ENCODE results near the gene SEC31B.

DNA sequence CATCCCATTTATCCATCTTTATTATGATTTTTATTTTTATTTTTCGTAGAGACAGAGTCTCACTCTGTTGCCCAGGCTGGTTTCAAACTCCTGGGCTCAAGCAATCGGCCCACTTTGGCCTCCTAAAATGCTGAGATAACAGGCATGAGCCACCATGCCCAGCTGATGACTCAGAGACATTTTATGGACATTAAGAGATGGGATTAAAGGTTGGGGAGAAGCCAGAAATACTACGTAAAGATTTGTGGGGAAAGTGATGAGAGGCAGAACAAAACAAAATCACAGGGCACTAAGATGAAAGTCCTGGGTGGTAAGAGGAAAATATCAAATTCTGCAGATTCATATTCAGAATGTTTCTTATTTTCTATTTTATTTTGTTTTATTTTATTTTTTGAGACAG, 49.3 kb downstream of the SEC31B start:
- TF ChIP-seq, protein P1, sequence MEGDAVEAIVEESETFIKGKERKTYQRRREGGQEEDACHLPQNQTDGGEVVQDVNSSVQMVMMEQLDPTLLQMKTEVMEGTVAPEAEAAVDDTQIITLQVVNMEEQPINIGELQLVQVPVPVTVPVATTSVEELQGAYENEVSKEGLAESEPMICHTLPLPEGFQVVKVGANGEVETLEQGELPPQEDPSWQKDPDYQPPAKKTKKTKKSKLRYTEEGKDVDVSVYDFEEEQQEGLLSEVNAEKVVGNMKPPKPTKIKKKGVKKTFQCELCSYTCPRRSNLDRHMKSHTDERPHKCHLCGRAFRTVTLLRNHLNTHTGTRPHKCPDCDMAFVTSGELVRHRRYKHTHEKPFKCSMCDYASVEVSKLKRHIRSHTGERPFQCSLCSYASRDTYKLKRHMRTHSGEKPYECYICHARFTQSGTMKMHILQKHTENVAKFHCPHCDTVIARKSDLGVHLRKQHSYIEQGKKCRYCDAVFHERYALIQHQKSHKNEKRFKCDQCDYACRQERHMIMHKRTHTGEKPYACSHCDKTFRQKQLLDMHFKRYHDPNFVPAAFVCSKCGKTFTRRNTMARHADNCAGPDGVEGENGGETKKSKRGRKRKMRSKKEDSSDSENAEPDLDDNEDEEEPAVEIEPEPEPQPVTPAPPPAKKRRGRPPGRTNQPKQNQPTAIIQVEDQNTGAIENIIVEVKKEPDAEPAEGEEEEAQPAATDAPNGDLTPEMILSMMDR (IDR thresholded peaks at IDR 0.05; ENCODE audit: extremely low read depth in 1 of 2, insufficient read depth in 1 of 2, low read depth in 1 of 2, low read length in 2 of 2): no peak
- TF ChIP-seq POLR2A (IDR thresholded peaks at IDR 0.05; ENCODE audit: low read depth, low read length) (no peak), FOS (IDR thresholded peaks at IDR 0.05; ENCODE audit: borderline replicate concordance, insufficient read depth, low read length) (no peak), EZH2 (IDR thresholded peaks at IDR 0.05; ENCODE audit: borderline replicate concordance, low read depth, low read length, severe bottlenecking) (no peak), MAX (IDR thresholded peaks at IDR 0.05; ENCODE audit: insufficient read depth, insufficient read length) (no peak), POLR2AphosphoS5 (IDR thresholded peaks at IDR 0.05; ENCODE audit: insufficient read depth, low read depth, low read length) (no peak)

Measured in endothelial cell of umbilical vein (primary cell).